ENCODE measurements around the gene GALNT14. TPM values are rescaled to one million over a fixed set of nuclear protein-coding genes. Genes with fewer than 3 reads are reported as not detected.

Gene GALNT14
- total and polyA plus RNA-seq, 2 of the 13 experiments (the other 11 are each of a cell fraction or from before 2014, with no cell fraction given) = not detected

GRCh38 chr2:31147645-31148044 is 9.4 kb upstream of the GALNT14 start:
- CTCF ChIA-PET (ENCODE audit: low intra/inter-chr PET ratio, low total read pairs) = no interaction called here
- TF ChIP-seq ZFP90 (CRISPR knock-in tag; IDR thresholded peaks at IDR 0.05; ENCODE audit: borderline replicate concordance) (no peak), ZNF430 (CRISPR knock-in tag; IDR thresholded peaks at IDR 0.05) (no peak), SP140L (CRISPR knock-in tag; IDR thresholded peaks at IDR 0.05; ENCODE audit: borderline replicate concordance) (no peak), NCOR1 (IDR thresholded peaks at IDR 0.05; ENCODE audit: borderline replicate concordance, low read length) (no peak), ZNF646 (CRISPR knock-in tag; IDR thresholded peaks at IDR 0.05) (no peak), AKAP8 (CRISPR knock-in tag; IDR thresholded peaks at IDR 0.05) (no peak), MEIS2 (CRISPR knock-in tag; IDR thresholded peaks at IDR 0.05) (no peak), ARNTL (CRISPR knock-in tag; IDR thresholded peaks at IDR 0.05) (no peak), IRX3 (CRISPR knock-in tag; IDR thresholded peaks at IDR 0.05; ENCODE audit: borderline replicate concordance, low read depth) (no peak), ZNF678 (CRISPR knock-in tag; IDR thresholded peaks at IDR 0.05) (no peak), SSRP1 (CRISPR knock-in tag; IDR thresholded peaks at IDR 0.05) (no peak), ZNF570 (CRISPR knock-in tag; IDR thresholded peaks at IDR 0.05; ENCODE audit: borderline replicate concordance) (no peak), CAMTA2 (CRISPR knock-in tag; IDR thresholded peaks at IDR 0.05; ENCODE audit: borderline replicate concordance) (no peak), ZNF670 (CRISPR knock-in tag; IDR thresholded peaks at IDR 0.05; ENCODE audit: borderline replicate concordance) (no peak), PRPF4 (IDR thresholded peaks at IDR 0.05; ENCODE audit: low read depth, low read length, poor library complexity, severe bottlenecking) (no peak), ZNF101 (CRISPR knock-in tag; IDR thresholded peaks at IDR 0.05; ENCODE audit: borderline replicate concordance, low read depth) (no peak), IKZF5 (CRISPR knock-in tag; IDR thresholded peaks at IDR 0.05) (no peak), ZC3H4 (CRISPR knock-in tag; IDR thresholded peaks at IDR 0.05; ENCODE audit: borderline replicate concordance) (no peak)

More at GRCh38 chr2:31147645-31148044, 9.4 kb upstream of the GALNT14 start:
- 26% methylated on average over 5 of the region's 5 CpGs for WGBS (ENCODE audit: low lambda C conversion rate)
- Histone ChIP-seq H3K27ac (ENCODE audit: extremely low read length, insufficient read depth, low read length) (no peak overlapping the region), H3K4me3 (replicated peaks in 1 of 3; ENCODE audit: insufficient read depth in 1 of 3, low read depth in 2 of 3, low read length in 3 of 3) (no peak overlapping the region), H2AFZ (ENCODE audit: low read length) (no peak overlapping the region), H3K9ac (ENCODE audit: insufficient read depth, low read depth, low read length) (no peak overlapping the region), H3K4me2 (ENCODE audit: low read depth, low read length) (no peak overlapping the region), H4K20me1 (ENCODE audit: insufficient read depth, low read length) (no peaks in the 10 kb centered on the region), H3K9me3 (ENCODE audit: low read length) (no peaks in the 10 kb centered on the region), H3K4me1 (ENCODE audit: insufficient read depth, low read length) (no peaks in the 10 kb centered on the region), H3K27me3 (ENCODE audit: control insufficient read depth in 1 of 2, insufficient read depth in 2 of 2, low read length in 2 of 2) (no peaks in the 10 kb centered on the region; a peak in 1 of 5 replicates), H3K79me2 (ENCODE audit: insufficient read depth, low read length) (no peaks in the 10 kb centered on the region), H3K36me3 (replicated peaks in 1 of 2; ENCODE audit: control insufficient read depth in 1 of 2, insufficient read depth in 2 of 2, low read length in 2 of 2) (no peaks in the 10 kb centered on the region)
- FAIRE-seq (no peak), DNase-seq (ENCODE audit: low spot score) (no peak), ATAC-seq (no peak)
- BruUV-seq (replicated peaks) = no TSS peak
- intact Hi-C loops (cut with micrococcal nuclease; ENCODE audit: unreplicated experiment) = no loop called here
- in situ Hi-C loops (cut with HindIII; ENCODE audit: extremely low pct_ligation_motif_present, low pct_unique_long_range_greater_than_20kb) = no loop called here
- POLR2A ChIA-PET = no interaction called here
